Astrocyte of the hippocampus (primary cell): ENCODE results near the gene TMEM108.

Source experiments
- DNase-seq: peaks from one replicate; pipeline ENCODE4 v3.0.0; 2011; ENCODE audit warnings: low read depth, low spot score

Gene TMEM108

GRCh38 chr3:133117342-133117741, 79.2 kb downstream of the TMEM108 start:
- DNase-seq, result no peak

DNA sequence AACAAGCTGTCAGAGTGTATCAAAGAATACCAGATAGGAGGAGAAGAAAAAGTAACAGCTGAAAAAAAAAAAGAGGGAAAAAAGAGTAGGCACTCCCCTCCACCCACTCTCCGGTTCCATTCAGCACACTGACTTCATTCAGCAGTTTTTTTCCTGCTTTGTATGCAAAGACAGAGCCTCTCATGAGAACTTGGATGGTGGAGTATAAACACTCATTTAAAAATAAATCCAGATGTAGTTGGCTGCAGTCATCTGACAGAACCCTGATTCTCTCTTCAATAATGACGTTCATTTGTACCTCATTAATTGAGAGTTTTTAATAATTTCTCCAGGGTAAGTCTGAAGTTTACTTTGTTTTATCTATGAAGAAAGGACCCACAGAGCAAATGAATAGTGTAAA, 81.0 kb downstream of the TMEM108 start:
- DNase-seq, result no peak

DNA sequence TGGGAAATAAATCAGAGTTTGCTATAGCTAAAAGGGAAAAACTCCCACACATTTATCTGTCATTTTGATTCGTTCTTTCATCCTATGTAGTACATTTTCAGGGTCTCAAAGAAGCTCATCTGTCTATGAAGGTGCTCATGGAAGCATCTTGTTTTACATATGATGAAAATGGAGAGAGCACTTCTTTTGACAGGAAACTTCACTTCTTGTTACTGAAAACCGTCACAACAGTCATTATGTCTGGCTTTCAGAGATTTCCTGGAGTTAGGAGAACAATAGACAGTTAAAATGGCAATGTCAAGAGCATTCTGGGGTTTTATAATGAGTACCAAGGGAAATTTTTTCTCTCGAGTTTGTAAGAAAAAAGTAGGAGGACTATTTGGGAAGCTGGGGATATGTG, 83.3 kb downstream of the TMEM108 start:
- DNase-seq, result no peak

DNA sequence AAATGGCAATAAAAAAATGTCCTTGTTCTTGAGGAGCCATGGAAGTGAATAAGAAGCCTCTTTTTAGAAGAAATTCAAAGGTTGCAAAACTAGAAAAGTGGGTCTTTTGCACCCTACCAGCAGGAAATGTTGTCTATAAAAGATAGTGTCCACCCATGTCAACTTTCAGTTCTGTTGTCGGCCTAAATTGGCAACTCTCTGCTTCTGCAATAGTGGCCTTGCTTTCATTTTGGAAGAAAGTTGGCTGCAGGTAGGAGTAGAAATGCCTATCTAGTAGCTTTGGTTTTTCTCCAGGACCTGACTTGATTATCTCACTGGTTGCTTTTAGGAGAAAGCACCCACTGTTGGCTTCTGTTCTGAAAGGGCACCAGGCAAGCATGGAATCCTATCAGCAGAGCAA, 85.4 kb downstream of the TMEM108 start:
- no peak for DNase-seq

GRCh38 chr3:133124511-133124910, 86.3 kb downstream of the TMEM108 start:
- DNase-seq, result peak; percentile 93

- DNase-seq, result no peak
Observed at GRCh38 chr3:133125171-133125570, 87.0 kb downstream of the TMEM108 start.

DNA sequence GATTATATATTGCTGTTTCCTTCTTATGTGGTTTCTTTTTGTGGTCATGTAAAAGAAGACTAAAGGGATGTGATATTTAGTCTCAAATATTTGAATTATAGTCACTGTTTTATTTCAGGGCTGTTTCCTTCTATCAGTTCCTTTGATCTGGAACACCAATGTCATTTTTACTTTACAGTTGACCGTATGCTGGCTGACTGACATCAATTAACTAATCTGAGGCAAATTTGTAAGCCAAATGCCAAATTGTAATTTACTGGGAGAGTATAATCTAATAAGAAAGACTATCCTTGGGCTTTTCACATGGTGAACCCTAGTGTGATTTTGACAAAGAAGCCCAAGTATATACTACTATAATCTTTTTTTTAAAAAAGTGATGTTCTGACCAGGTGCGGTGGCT, 87.6 kb downstream of the TMEM108 start:
- no peak for DNase-seq

DNA sequence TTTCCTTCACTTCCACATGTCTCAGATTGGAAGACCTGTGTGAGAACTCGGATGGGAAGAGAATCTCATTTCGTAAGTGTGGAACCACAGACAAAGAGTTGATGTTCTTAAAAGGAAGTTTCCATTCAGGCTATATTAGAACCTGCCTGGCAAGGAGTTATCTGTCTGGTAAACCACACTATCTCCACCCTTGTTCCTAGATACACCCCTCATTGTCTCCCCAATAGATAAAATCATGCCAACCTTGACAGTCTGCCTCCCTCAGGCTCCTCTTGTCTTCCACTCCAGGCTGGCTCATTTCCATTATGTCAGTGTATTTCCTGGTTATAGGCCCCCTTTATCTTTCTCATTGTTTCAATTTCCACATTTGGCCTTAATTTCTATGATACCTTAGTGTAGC, 89.2 kb downstream of the TMEM108 start:
- no peak for DNase-seq

- peak; percentile 53 for DNase-seq
Observed at GRCh38 chr3:133130168-133130567, 92.0 kb downstream of the TMEM108 start.

GRCh38 chr3:133135306-133135705, 97.1 kb downstream of the TMEM108 start:
- no peak for DNase-seq

- DNase-seq, result peak; percentile 55
Observed at GRCh38 chr3:133136114-133137041, 98.2 kb downstream of the TMEM108 start.

- DNase-seq, result no peak
Observed at GRCh38 chr3:133137042-133137996, 99.1 kb downstream of the TMEM108 start.

- no peak for DNase-seq
Observed at GRCh38 chr3:133138017-133138416, 99.8 kb downstream of the TMEM108 start.

- no peak for DNase-seq
Observed at GRCh38 chr3:133152056-133152455, 113.9 kb downstream of the TMEM108 start.

- no peak for DNase-seq
Observed at GRCh38 chr3:133152681-133153220, 114.6 kb downstream of the TMEM108 start.

DNA sequence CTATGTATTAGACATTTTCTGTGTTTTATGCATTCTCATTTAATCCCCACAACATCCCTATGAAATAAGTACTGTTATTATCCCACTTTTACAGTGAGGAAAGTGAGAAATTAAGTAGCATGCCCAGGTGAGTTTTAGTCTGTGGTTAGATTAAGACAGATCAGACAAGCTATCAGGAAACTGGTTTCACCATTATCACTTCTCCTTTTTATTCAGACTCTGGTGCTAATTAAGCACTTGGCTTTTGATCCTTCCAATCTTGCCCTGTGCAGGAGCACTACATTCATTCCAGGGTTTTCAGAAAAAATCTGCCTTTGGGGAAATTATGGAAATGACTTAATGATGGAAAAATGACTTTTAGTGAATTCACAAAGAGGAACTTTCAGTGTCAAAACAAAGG, 115.2 kb downstream of the TMEM108 start:
- no peak for DNase-seq

DNA sequence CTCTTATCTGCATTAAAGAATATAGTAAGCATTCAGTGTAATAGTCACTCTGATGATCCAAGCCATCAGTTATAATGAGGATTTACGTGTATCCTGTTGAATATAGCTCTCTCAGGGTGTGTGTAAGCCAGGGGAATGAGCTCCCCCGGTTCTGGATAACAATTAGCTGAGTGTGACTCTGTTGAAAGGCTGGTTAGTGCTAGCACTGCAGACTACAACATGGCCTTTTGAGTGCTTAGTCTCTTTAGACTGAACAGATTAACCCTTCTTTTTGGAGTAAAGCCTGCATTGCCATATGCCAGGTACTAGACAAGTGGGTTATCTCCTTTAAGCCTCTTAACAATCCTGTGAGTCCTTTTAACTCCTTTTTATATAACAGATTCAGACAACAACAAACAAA, 119.5 kb downstream of the TMEM108 start:
- no peak for DNase-seq

GRCh38 chr3:133158686-133159085, 120.5 kb downstream of the TMEM108 start:
- DNase-seq, result no peak

- no peak for DNase-seq
Observed at GRCh38 chr3:133159498-133160475, 121.6 kb downstream of the TMEM108 start.

DNA sequence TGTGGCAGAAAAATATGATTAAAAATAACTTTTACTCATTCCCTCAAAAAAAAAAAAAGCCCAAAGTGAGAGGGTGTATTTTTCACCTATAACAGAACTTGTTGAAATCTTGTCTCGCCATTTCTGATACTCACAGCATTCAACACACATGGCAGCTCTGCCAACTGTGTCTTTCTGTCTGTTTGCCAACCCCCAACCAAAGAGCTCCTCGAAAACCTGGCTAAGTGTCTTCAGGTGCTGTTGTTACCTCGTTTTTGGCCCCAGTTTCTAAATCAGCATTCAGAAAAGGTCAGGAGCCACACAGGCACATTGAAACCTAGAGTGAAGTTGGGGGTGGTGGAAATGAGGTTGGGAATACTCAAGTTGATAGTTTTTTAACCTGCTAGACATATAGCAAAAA, 123.5 kb downstream of the TMEM108 start:
- DNase-seq, result no peak

DNA sequence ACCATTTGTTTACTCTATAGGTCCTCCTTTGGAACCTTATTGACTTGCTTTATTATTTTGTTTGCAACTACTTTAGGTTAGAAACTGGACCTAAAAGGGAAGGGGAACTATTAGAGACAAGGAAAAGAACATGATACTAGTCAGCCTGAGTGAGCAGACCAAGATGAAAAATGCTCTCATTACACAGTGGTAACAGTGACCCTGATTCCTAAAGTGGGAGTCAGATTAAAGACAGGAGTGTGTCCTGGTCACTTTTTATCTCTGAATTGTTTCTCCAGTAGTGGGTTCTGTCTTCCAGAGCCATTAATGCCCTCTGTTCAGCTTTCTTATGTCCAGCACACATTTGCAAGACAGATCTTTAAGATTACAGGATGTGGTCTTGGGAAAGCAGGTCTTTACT, 124.1 kb downstream of the TMEM108 start:
- no peak for DNase-seq
